Measurements from ENCODE around the gene KIF22. TPM values are rescaled to one million over a fixed set of nuclear protein-coding genes. Genes with fewer than 3 reads are reported as not detected.

Gene KIF22
- total RNA-seq, 4 donors from 2014 or later, result 10.6 to 18.1 (median 16.5) TPM

GRCh38 chr16:29809850-29810698 is 19.5 kb downstream of the KIF22 start:
- no peak for TF ChIP-seq CTCF (IDR thresholded peaks at IDR 0.05; ENCODE audit: low read depth)

- no peak for TF ChIP-seq CTCF (IDR thresholded peaks at IDR 0.05; ENCODE audit: low read depth)
Measured at GRCh38 chr16:29810699-29811169, 20.2 kb downstream of the KIF22 start.

GRCh38 chr16:29811170-29811895 is 20.8 kb downstream of the KIF22 start:
- TF ChIP-seq CTCF (IDR thresholded peaks at IDR 0.05; ENCODE audit: low read depth), result no peak

- TF ChIP-seq CTCF (IDR thresholded peaks at IDR 0.05; ENCODE audit: low read depth), result no peak
Measured at GRCh38 chr16:29811896-29812665, 21.5 kb downstream of the KIF22 start, which contains the start of gene PRRT2. TSS of gene PRRT2 (plus strand) at chr16:29812193. CDS start at chr16:29813055, 862 bp downstream.

- TF ChIP-seq CTCF (IDR thresholded peaks at IDR 0.05; ENCODE audit: low read depth), result no peak
Measured at GRCh38 chr16:29812754-29813643, 22.4 kb downstream of the KIF22 start.

GRCh38 chr16:29813644-29814562 is 23.4 kb downstream of the KIF22 start:
- no peak for TF ChIP-seq CTCF (IDR thresholded peaks at IDR 0.05; ENCODE audit: low read depth)
